Measurements from ENCODE around the gene BCHE.

DNA sequence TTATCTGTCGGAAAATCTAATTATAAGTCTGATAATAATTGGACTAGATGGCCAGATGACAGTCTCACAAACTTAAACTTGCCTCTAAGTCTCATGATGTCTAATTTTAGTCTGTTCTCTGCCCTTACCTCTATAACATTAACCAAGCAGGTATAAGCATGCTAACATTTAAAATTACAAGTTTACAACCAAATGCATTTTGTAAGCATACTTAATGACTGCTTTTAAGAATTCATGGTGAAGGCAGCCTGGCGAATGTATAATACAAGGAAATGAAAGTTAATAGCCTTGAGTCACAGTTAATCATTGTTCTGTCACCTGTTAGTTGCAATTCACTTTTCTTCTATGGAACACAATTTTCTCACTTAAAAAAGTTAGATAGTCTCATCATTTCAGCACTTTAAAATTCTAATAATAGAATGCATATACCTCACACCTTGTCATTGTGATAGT, 16.5 kb downstream of the BCHE start:
- TF ChIP-seq, protein P1, sequence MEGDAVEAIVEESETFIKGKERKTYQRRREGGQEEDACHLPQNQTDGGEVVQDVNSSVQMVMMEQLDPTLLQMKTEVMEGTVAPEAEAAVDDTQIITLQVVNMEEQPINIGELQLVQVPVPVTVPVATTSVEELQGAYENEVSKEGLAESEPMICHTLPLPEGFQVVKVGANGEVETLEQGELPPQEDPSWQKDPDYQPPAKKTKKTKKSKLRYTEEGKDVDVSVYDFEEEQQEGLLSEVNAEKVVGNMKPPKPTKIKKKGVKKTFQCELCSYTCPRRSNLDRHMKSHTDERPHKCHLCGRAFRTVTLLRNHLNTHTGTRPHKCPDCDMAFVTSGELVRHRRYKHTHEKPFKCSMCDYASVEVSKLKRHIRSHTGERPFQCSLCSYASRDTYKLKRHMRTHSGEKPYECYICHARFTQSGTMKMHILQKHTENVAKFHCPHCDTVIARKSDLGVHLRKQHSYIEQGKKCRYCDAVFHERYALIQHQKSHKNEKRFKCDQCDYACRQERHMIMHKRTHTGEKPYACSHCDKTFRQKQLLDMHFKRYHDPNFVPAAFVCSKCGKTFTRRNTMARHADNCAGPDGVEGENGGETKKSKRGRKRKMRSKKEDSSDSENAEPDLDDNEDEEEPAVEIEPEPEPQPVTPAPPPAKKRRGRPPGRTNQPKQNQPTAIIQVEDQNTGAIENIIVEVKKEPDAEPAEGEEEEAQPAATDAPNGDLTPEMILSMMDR (IDR thresholded peaks at IDR 0.05), result no peak
- TF ChIP-seq POLR2A (IDR thresholded peaks at IDR 0.05), result no peak

All from uterus (tissue), 2 donors.